Lower leg skin (tissue), 3 donors: ENCODE results near the gene SPTAN1.

Experiments
- POLR2A ChIP-seq, 2 donors: fragments of 450-650 bp; IDR thresholded peaks; one replicate each; pipeline ENCODE4 v1.6.1; 2016 to 2017; ENCODE audit warnings: antibody characterized with exemption in 2 of 2, mild to moderate bottlenecking in 1 of 2, moderate library complexity in 1 of 2
- TF ChIP-seq, protein P1 (sequence below), 3 donors: fragments of 450-650 bp; IDR thresholded peaks; one replicate each; pipeline ENCODE4 v1.5.1; 2016; ENCODE audit warnings: antibody characterized with exemption in 3 of 3, mild to moderate bottlenecking in 3 of 3, moderate library complexity in 2 of 3

DNA sequence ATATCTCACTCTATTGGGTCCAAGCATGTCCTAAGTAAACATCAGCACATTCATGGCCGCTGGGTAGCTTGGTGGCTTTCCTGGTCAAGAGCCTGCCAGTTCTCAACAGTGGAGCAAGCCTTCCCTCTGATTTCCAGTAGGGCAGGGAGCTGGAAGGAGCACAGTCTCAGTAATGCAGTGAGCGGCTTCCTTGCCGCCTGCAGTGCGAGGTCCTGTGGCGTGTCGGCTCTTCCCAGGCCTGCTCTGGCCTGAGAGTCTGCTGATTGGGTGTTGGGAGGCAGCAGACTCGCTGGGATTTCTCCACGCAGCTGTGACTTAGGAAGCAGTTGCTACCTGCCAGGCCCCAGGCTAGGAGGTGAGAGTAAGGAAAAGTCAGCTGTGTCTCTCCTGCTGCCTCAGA is 51.3 kb downstream of the SPTAN1 start:
- TF ChIP-seq, protein P1, sequence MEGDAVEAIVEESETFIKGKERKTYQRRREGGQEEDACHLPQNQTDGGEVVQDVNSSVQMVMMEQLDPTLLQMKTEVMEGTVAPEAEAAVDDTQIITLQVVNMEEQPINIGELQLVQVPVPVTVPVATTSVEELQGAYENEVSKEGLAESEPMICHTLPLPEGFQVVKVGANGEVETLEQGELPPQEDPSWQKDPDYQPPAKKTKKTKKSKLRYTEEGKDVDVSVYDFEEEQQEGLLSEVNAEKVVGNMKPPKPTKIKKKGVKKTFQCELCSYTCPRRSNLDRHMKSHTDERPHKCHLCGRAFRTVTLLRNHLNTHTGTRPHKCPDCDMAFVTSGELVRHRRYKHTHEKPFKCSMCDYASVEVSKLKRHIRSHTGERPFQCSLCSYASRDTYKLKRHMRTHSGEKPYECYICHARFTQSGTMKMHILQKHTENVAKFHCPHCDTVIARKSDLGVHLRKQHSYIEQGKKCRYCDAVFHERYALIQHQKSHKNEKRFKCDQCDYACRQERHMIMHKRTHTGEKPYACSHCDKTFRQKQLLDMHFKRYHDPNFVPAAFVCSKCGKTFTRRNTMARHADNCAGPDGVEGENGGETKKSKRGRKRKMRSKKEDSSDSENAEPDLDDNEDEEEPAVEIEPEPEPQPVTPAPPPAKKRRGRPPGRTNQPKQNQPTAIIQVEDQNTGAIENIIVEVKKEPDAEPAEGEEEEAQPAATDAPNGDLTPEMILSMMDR (IDR thresholded peaks at IDR 0.05) = no peak
- TF ChIP-seq POLR2A (IDR thresholded peaks at IDR 0.05) = no peak
